Body of pancreas (tissue), 4 donors: ENCODE data around the gene RAB1A.

ENCODE experiments used
- POLR2A ChIP-seq, 3 donors: fragments of 450-650 bp; IDR thresholded peaks; one replicate each; pipeline ENCODE4 v1.6.1; 2016; ENCODE audit warnings: antibody characterized with exemption in 3 of 3, mild to moderate bottlenecking in 2 of 3
- TF ChIP-seq, protein P1 (sequence below), 7 experiments: fragments of 450-650 bp in 4 of 7; fragments of 200-600 bp in 3 of 7; sonication (generic) in 3 of 7; IDR thresholded peaks; one replicate each; pipeline ENCODE4 v1.5.1; 2016 to 2019; ENCODE audit warnings: antibody characterized with exemption in 7 of 7

DNA sequence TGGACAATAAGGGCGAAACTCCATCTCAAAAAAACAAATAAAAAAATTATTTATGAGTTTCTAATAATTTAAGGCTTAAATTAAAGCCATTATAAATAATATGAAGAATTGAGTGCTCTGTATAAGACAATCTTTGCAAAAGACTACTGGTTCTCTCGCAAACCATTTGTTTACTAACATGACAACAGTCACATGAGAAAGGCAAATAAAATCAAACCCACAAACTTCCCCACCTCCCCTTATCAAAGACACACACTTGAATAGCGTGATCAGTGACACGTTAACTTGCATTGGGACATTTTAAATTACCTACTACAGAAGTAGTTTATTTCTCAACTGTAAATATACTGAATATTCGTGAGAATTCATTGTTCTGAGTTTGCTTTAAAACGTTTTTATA is 21.1 kb downstream of the RAB1A start:
- TF ChIP-seq, protein P1, sequence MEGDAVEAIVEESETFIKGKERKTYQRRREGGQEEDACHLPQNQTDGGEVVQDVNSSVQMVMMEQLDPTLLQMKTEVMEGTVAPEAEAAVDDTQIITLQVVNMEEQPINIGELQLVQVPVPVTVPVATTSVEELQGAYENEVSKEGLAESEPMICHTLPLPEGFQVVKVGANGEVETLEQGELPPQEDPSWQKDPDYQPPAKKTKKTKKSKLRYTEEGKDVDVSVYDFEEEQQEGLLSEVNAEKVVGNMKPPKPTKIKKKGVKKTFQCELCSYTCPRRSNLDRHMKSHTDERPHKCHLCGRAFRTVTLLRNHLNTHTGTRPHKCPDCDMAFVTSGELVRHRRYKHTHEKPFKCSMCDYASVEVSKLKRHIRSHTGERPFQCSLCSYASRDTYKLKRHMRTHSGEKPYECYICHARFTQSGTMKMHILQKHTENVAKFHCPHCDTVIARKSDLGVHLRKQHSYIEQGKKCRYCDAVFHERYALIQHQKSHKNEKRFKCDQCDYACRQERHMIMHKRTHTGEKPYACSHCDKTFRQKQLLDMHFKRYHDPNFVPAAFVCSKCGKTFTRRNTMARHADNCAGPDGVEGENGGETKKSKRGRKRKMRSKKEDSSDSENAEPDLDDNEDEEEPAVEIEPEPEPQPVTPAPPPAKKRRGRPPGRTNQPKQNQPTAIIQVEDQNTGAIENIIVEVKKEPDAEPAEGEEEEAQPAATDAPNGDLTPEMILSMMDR (IDR thresholded peaks at IDR 0.05): no peak
- TF ChIP-seq POLR2A (IDR thresholded peaks at IDR 0.05): no peak
